ENCODE results near the gene SLC9A3.

SLC9A3 gene

GRCh38 chr5:472656-473550, 51.3 kb downstream of the SLC9A3 start:
- DNase-seq = peak; percentile 79

GRCh38 chr5:472076-472655, 52.1 kb downstream of the SLC9A3 start:
- DNase-seq = no peak

- DNase-seq = no peak
Observed at GRCh38 chr5:471750-472058, 52.5 kb downstream of the SLC9A3 start.

- no peak for DNase-seq
Observed at GRCh38 chr5:470961-471749, 53.1 kb downstream of the SLC9A3 start.

GRCh38 chr5:469752-470483, 54.3 kb downstream of the SLC9A3 start:
- no peak for DNase-seq

- no peak for DNase-seq
Observed at GRCh38 chr5:468401-468800, 55.8 kb downstream of the SLC9A3 start.

GRCh38 chr5:466661-467310, 57.5 kb downstream of the SLC9A3 start:
- no peak for DNase-seq

GRCh38 chr5:465591-466403, 58.5 kb downstream of the SLC9A3 start:
- no peak for DNase-seq

- DNase-seq = no peak
Observed at GRCh38 chr5:464843-465590, 59.2 kb downstream of the SLC9A3 start.

GRCh38 chr5:464446-464842, 59.8 kb downstream of the SLC9A3 start:
- DNase-seq = no peak

GRCh38 chr5:463952-464351, 60.3 kb downstream of the SLC9A3 start:
- no peak for DNase-seq

GRCh38 chr5:463301-463700, 60.9 kb downstream of the SLC9A3 start:
- no peak for DNase-seq

- no peak for DNase-seq
Observed at GRCh38 chr5:462051-462481, 62.2 kb downstream of the SLC9A3 start.

- no peak for DNase-seq
Observed at GRCh38 chr5:460273-460625, 64.0 kb downstream of the SLC9A3 start.

GRCh38 chr5:459562-460272, 64.5 kb downstream of the SLC9A3 start:
- no peak for DNase-seq

- no peak for DNase-seq
Observed at GRCh38 chr5:458547-459353, 65.5 kb downstream of the SLC9A3 start.

- DNase-seq = no peak
Observed at GRCh38 chr5:457195-457961, 66.9 kb downstream of the SLC9A3 start.

GRCh38 chr5:456351-457194, 67.7 kb downstream of the SLC9A3 start:
- DNase-seq = no peak

Measured in NK-92 treated with Interleukin-12 subunit alpha and Interleukin-12 subunit beta, amount 100 ng/mL, for 24 hours (cell line).